HL-60 (cell line): ENCODE results near the gene NCCRP1.

ENCODE experiments used
- DNase-seq, 2 experiments: peaks; one replicate each; pipeline ENCODE4 v3.0.0-alpha.2; 2010 to 2020; ENCODE audit warnings: low read depth in 1 of 2, low spot score in 1 of 2
- H3K27ac ChIP-seq: fragments of 250-450 bp; sonication (Bioruptor Pico); replicated peaks from 2 replicates; pipeline ENCODE4 v1.5.1; 2020; ENCODE audit warnings: mild to moderate bottlenecking, moderate library complexity
- H3K27me3 ChIP-seq: fragments of 250-450 bp; sonication (Bioruptor Pico); 2 replicates; pipeline ENCODE4 v1.5.1; 2021; ENCODE audit warnings: mild to moderate bottlenecking, moderate library complexity; ENCODE audit not compliant: insufficient read depth, poor library complexity, severe bottlenecking
- H3K4me3 ChIP-seq: replicated peaks from 2 replicates; pipeline ENCODE4 v1.5.1; 2011; ENCODE audit warnings: mild to moderate bottlenecking, control low read depth, low read length; ENCODE audit not compliant: insufficient read depth
- GABPA ChIP-seq: IDR thresholded peaks from 2 replicates; pipeline ENCODE4 v1.6.1; 2012; ENCODE audit warnings: low read depth
- POLR2AphosphoS5 ChIP-seq: IDR thresholded peaks from 2 replicates; pipeline ENCODE4 v1.6.1; 2012; ENCODE audit warnings: low read depth
- SPI1 ChIP-seq: IDR thresholded peaks from 2 replicates; pipeline ENCODE4 v1.6.1; 2012; ENCODE audit warnings: low read depth, mild to moderate bottlenecking, borderline replicate concordance
- TF ChIP-seq, protein P1 (sequence below): IDR thresholded peaks from one replicate; pipeline ENCODE4 v1.5.1; 2011; ENCODE audit warnings: low read length, control low read depth, inconsistent platforms; ENCODE audit not compliant: insufficient read depth
- TF ChIP-seq, protein P2 (sequence below): IDR thresholded peaks from 2 replicates; pipeline ENCODE4 v1.6.1; 2012; ENCODE audit warnings: low read depth; ENCODE audit not compliant: insufficient replicate concordance

Gene NCCRP1

DNA sequence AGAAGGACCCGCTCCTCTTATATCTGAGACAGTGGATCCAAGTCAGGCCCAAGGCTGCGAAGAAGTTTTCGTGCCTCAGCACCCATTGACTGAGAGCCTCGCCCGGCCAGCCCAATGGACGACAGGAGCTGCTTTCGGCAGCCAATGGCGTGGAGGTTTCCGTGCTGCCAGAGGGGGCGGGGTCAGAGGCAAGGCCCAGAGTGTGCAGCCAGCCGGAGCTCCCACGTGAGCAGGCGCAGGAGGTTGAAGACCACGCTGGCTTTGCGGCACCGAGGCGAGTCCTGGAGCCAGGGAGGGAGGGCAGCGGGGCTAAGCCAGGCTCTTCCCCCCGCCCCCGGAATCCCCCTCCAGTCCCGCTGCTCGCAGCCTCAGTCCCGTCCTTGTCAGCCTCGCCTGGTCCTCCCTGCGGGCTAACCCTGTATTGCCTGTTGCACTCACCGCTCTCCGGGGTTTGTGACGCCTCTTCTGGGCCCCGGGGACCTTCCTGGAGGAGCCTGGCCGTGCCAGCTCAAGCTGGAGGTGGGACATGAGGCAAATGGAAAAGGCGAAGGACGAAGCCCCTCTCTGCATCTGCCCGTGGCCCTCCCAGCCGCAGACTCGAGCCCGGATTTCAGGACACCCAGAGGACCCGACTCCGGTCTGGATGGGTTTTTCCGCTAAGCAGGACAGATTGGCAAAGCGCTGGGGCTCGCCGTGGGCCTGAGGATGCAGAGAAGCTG lies 50.3 kb downstream of the NCCRP1 start:
- Histone ChIP-seq H3K27ac (no peak overlapping the region), H3K4me3 (no peak overlapping the region), H3K27me3 (peaks cover 7% of the 10 kb centered on the region)
- no peak for DNase-seq
- TF ChIP-seq SPI1 (no peak), POLR2AphosphoS5 (no peak)

DNA sequence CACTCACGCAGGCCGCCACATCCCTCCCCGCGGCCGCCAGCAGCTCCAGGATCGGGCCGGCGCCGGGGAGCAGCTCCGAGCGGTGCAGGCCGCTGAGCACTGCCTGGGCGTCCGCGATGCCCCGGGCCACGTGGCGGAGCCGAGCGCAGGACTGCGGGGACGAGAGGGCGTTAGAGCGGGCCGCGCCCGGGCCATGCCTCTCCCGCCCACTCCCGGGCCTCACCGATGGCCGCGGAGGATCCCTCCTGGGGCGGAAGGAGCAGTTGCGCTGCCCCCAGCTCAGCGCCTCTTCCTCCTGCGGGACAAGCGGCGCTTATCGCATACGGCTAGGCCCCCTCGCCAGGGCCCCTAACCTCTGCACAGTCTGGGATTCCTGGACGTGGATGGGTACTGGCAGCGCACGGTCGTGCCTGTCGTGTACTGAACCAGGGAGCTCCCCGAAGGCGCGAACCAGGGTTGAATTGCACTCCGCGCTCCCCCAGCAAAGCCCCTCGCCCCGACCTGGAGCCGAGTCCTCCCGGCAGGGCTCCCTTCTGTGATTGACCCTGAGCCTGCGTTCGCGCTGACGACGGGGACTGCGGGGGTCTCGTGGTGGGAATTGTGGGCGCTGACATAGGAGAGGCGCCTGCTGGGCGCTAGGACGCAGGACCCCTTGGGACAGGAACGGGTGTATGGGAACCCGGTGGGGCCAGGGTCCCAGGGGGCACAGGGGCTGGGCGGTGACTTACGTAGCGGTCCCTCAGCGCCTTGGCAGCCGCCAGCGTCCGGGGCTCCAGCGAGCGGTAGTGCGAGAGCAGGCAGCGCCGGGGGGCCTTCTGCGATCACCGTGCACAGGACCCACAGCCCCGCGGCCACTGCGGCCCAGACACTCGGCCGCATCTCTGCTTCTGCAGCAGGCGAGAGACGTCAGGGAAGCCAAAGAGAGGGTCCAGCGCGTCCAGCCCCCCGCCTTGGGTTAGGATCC lies 51.2 kb downstream of the NCCRP1 start:
- no peak overlapping the region for H3K27ac ChIP-seq
- DNase-seq, result no peak
- H3K27me3 ChIP-seq, result peaks cover 12% of the 10 kb centered on the region
- TF ChIP-seq, protein P1, sequence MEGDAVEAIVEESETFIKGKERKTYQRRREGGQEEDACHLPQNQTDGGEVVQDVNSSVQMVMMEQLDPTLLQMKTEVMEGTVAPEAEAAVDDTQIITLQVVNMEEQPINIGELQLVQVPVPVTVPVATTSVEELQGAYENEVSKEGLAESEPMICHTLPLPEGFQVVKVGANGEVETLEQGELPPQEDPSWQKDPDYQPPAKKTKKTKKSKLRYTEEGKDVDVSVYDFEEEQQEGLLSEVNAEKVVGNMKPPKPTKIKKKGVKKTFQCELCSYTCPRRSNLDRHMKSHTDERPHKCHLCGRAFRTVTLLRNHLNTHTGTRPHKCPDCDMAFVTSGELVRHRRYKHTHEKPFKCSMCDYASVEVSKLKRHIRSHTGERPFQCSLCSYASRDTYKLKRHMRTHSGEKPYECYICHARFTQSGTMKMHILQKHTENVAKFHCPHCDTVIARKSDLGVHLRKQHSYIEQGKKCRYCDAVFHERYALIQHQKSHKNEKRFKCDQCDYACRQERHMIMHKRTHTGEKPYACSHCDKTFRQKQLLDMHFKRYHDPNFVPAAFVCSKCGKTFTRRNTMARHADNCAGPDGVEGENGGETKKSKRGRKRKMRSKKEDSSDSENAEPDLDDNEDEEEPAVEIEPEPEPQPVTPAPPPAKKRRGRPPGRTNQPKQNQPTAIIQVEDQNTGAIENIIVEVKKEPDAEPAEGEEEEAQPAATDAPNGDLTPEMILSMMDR, result no peak
- TF ChIP-seq SPI1, result no peak
- no peak for TF ChIP-seq GABPA
- TF ChIP-seq, protein P2, sequence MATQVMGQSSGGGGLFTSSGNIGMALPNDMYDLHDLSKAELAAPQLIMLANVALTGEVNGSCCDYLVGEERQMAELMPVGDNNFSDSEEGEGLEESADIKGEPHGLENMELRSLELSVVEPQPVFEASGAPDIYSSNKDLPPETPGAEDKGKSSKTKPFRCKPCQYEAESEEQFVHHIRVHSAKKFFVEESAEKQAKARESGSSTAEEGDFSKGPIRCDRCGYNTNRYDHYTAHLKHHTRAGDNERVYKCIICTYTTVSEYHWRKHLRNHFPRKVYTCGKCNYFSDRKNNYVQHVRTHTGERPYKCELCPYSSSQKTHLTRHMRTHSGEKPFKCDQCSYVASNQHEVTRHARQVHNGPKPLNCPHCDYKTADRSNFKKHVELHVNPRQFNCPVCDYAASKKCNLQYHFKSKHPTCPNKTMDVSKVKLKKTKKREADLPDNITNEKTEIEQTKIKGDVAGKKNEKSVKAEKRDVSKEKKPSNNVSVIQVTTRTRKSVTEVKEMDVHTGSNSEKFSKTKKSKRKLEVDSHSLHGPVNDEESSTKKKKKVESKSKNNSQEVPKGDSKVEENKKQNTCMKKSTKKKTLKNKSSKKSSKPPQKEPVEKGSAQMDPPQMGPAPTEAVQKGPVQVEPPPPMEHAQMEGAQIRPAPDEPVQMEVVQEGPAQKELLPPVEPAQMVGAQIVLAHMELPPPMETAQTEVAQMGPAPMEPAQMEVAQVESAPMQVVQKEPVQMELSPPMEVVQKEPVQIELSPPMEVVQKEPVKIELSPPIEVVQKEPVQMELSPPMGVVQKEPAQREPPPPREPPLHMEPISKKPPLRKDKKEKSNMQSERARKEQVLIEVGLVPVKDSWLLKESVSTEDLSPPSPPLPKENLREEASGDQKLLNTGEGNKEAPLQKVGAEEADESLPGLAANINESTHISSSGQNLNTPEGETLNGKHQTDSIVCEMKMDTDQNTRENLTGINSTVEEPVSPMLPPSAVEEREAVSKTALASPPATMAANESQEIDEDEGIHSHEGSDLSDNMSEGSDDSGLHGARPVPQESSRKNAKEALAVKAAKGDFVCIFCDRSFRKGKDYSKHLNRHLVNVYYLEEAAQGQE, result no peak
- no peak for TF ChIP-seq POLR2AphosphoS5
- H3K4me3 ChIP-seq, result no peak overlapping the region

DNA sequence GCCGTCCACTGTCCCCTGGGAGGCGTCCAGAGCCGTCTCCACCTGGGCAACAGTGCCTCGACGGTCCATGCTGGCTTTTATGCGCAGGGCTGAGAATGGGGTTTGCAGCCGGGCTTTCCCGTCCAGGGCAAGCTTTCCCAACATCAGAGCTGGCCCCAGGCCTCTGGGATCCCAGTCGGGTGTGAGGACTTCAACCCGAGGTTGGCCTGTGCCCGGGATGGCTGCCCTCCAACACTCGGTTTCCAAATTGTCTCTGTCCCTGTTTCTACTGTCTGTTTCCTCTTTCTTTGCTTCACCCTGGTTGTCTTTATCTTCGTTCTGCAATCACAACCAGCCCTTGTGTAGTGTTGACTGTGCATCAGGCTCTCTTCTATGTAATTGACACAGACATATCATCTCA lies 52.0 kb downstream of the NCCRP1 start, which contains the start of gene IFNL4:
Gene IFNL4, minus strand, starts transcription at position 51 of the 400 bp plus-strand sequence.
- TF ChIP-seq POLR2AphosphoS5 (no peak), SPI1 (no peak), GABPA (no peak)
- TF ChIP-seq, protein P2, result no peak
- TF ChIP-seq, protein P1, result no peak
- peaks cover 12% of the 10 kb centered on the region for H3K27me3 ChIP-seq
- no peak within 1 kb of the TSS for H3K4me3 ChIP-seq
- DNase-seq, result no peak
- no peak within 1 kb of the TSS for H3K27ac ChIP-seq

DNA sequence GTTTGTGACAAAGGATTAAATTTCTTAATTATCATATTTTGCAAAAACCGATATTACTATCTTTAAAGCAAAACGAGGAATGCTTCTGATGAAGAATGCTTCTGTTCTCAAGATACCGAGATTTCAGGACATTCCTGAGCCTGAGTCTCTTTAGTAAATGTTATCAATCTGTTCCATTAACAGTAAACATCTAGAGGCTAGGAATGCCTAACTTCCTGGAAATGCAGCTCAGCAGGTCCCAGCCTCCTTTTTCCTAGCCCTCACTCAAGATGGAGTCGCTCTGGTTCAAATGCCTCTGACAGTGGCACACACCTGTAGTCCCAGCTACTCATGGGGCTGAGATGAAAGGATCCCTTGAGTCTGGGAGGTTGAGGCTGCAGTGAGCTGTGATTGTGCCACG lies 54.3 kb downstream of the NCCRP1 start:
- no peak for DNase-seq
- Histone ChIP-seq H3K27me3 (peaks cover 12% of the 10 kb centered on the region), H3K27ac (no peak overlapping the region), H3K4me3 (no peak overlapping the region)
- TF ChIP-seq, protein P2, result no peak
- TF ChIP-seq GABPA, result no peak
- TF ChIP-seq POLR2AphosphoS5, result no peak
- no peak for TF ChIP-seq SPI1
- TF ChIP-seq, protein P1, result no peak
